HCT116 (cell line): Measurements from ENCODE around the gene TEX54. TPM values are rescaled to one million over a fixed set of nuclear protein-coding genes. Genes with fewer than 3 reads are reported as not detected.

ENCODE experiments used
- ATAC-seq: fragments of 200-7000 bp; cut with Tn5 transposase; 2 replicates; pipeline ENCODE4 v1.9.1; 2020; ENCODE audit warnings: mild to moderate bottlenecking, moderate library complexity
- BruUV-seq: library from RNA; stranded (reverse); fragments of 400-500 nt; replicated peaks from 2 replicates; lab custom pipeline; 2021; lab: Mats Ljungman, UMichigan
- CTCF ChIA-PET: fragments of 300-600 bp; sonication (Branson Sonifier 250); formaldehyde crosslinking; loops from one replicate; lab custom pipeline; 2021; ENCODE audit warnings: antibody characterized with exemption; lab: Charles Lee
- POLR2A ChIA-PET: fragments of 300-600, 350-600 bp; sonication (Branson Sonifier 250); formaldehyde crosslinking; loops from one replicate; lab custom pipeline; 2021; ENCODE audit warnings: antibody characterized with exemption; lab: Charles Lee
- RAD21 ChIA-PET, 2 experiments: fragments of 300-600 bp; sonication (Branson Sonifier 250); formaldehyde crosslinking; loops; one replicate each; lab custom pipeline; 2023; ENCODE audit warnings: low total read pairs in 2 of 2; ENCODE audit not compliant: uncharacterized antibody in 2 of 2, unreplicated experiment in 2 of 2, low non-redundant PET in 1 of 2; lab: Charles Lee
- DNase-seq: peaks from one replicate; pipeline ENCODE4 v3.0.0-alpha.2; 2010; ENCODE audit warnings: low read depth, low spot score
- H2AFZ ChIP-seq: fragments of 200-600 bp; shearing (Covaris generic), sonication (generic); 2 replicates; pipeline ENCODE4 v1.6.1; 2017; ENCODE audit warnings: low read depth, mixed run types, mixed read lengths, antibody characterized with exemption, low read length; ENCODE audit not compliant: poor library complexity, severe bottlenecking
- H3K27ac ChIP-seq: 2 replicates; pipeline ENCODE4 v1.5.1; 2012; ENCODE audit warnings: low read depth, low read length
- H3K27me3 ChIP-seq: fragments of 200-600 bp; sonication (generic); 2 replicates; pipeline ENCODE4 v1.6.1; 2016; ENCODE audit warnings: mixed run types, low read length, mixed read lengths; ENCODE audit not compliant: insufficient read depth
- H3K36me3 ChIP-seq, 2 experiments: fragments of 200-500 bp in 1 of 2; fragments of 200-600 bp in 1 of 2; sonication (Bioruptor generic) in 1 of 2; sonication (generic) in 1 of 2; 2 replicates each; pipeline versions ENCODE4 v1.5.1 to v1.6.1; 2014 to 2016; ENCODE audit warnings: low read length in 2 of 2, inconsistent platforms in 1 of 2, mixed read lengths in 1 of 2, mixed run types in 1 of 2; ENCODE audit not compliant: insufficient read depth in 2 of 2, control insufficient read depth in 1 of 2
- H3K4me1 ChIP-seq, 2 experiments: fragments of 200-600 bp in 1 of 2; sonication (generic) in 1 of 2; 2 replicates each; pipeline versions ENCODE4 v1.5.1 to v1.6.1; 2012 to 2017; ENCODE audit warnings: low read length in 2 of 2, inconsistent platforms in 1 of 2, mild to moderate bottlenecking in 1 of 2, mixed read lengths in 1 of 2, mixed run types in 1 of 2, moderate library complexity in 1 of 2; ENCODE audit not compliant: insufficient read depth in 2 of 2, control insufficient read depth in 1 of 2
- H3K4me2 ChIP-seq: fragments of 200-600 bp; sonication (generic); 2 replicates; pipeline ENCODE4 v1.6.1; 2017; ENCODE audit warnings: mixed run types, low read length, mixed read lengths
- H3K4me3 ChIP-seq, 2 experiments: fragments of 200-600 bp in 1 of 2; sonication (generic) in 1 of 2; replicated peaks in 1 of 2; 2 replicates each; pipeline ENCODE4 v1.5.1; 2011 to 2016; ENCODE audit warnings: low read length in 2 of 2, control low read depth in 1 of 2, low read depth in 1 of 2, mild to moderate bottlenecking in 1 of 2, mixed read lengths in 1 of 2, mixed run types in 1 of 2
- H3K79me2 ChIP-seq: fragments of 200-600 bp; sonication (generic); 2 replicates; pipeline ENCODE4 v1.6.1; 2017; ENCODE audit warnings: mild to moderate bottlenecking, mixed run types, low read length, moderate library complexity, mixed read lengths; ENCODE audit not compliant: insufficient read depth
- H3K9ac ChIP-seq: fragments of 200-600 bp; sonication (generic); 2 replicates; pipeline ENCODE4 v1.6.1; 2016; ENCODE audit warnings: low read length, mixed read lengths
- H3K9me2 ChIP-seq: fragments of 200-600 bp; sonication (generic), shearing (Covaris generic); 2 replicates; pipeline ENCODE4 v1.6.1; 2017; ENCODE audit warnings: mixed run types, mild to moderate bottlenecking, moderate library complexity; ENCODE audit not compliant: insufficient read depth
- H3K9me3 ChIP-seq, 2 experiments: fragments of 200-500 bp in 1 of 2; fragments of 200-600 bp in 1 of 2; sonication (Bioruptor generic) in 1 of 2; sonication (generic) in 1 of 2; 2 replicates each; pipeline ENCODE4 v1.6.1; 2014 to 2017; ENCODE audit warnings: low read length in 2 of 2, mixed read lengths in 2 of 2, inconsistent platforms in 1 of 2, low read depth in 1 of 2, mild to moderate bottlenecking in 1 of 2, mixed run types in 1 of 2, moderate library complexity in 1 of 2; ENCODE audit not compliant: control insufficient read depth in 1 of 2, insufficient read depth in 1 of 2
- H4K20me1 ChIP-seq: fragments of 200-600 bp; sonication (generic), shearing (Covaris generic); 2 replicates; pipeline ENCODE4 v1.6.1; 2017; ENCODE audit warnings: mixed run types, mild to moderate bottlenecking, moderate library complexity; ENCODE audit not compliant: insufficient read depth
- CBX3 ChIP-seq: IDR thresholded peaks from 2 replicates; pipeline ENCODE4 v1.6.1; 2012; ENCODE audit warnings: low read depth
- CEBPB ChIP-seq: IDR thresholded peaks from 2 replicates; pipeline ENCODE4 v1.6.1; 2012; ENCODE audit warnings: low read depth
- EZH2 ChIP-seq: fragments of 200-600 bp; sonication (generic); IDR thresholded peaks from 2 replicates; pipeline ENCODE4 v1.6.1; 2017; ENCODE audit warnings: antibody characterized with exemption, mixed run types
- FOSL1 ChIP-seq: IDR thresholded peaks from 2 replicates; pipeline ENCODE4 v1.6.1; 2012; ENCODE audit warnings: low read depth
- JUND ChIP-seq: IDR thresholded peaks from 2 replicates; pipeline ENCODE4 v1.6.1; 2012
- POLR2A ChIP-seq: IDR thresholded peaks from 2 replicates; pipeline ENCODE4 v1.7.0; 2011; ENCODE audit warnings: borderline replicate concordance; ENCODE audit not compliant: insufficient read depth, insufficient read length; ENCODE audit errors: extremely low read depth
- POLR2AphosphoS5 ChIP-seq: IDR thresholded peaks from 2 replicates; pipeline ENCODE4 v1.6.1; 2011; ENCODE audit warnings: mild to moderate bottlenecking, low read depth, low read length, moderate library complexity
- RAD21 ChIP-seq: IDR thresholded peaks from 2 replicates; pipeline ENCODE4 v1.6.1; 2012; ENCODE audit warnings: low read depth, mild to moderate bottlenecking
- SIN3A ChIP-seq: IDR thresholded peaks from 2 replicates; pipeline ENCODE4 v1.6.1; 2012; ENCODE audit warnings: low read depth
- SRF ChIP-seq: IDR thresholded peaks from 2 replicates; pipeline ENCODE4 v1.6.1; 2012; ENCODE audit warnings: low read depth
- TCF7L2 ChIP-seq: IDR thresholded peaks from 2 replicates; pipeline ENCODE4 v1.7.0; 2011; ENCODE audit warnings: borderline replicate concordance, inconsistent platforms; ENCODE audit not compliant: insufficient read depth, insufficient read length; ENCODE audit errors: extremely low read depth
- YY1 ChIP-seq: IDR thresholded peaks from 2 replicates; pipeline ENCODE4 v1.6.1; 2011; ENCODE audit warnings: low read length, low read depth, moderate library complexity, mild to moderate bottlenecking; ENCODE audit not compliant: insufficient replicate concordance; ENCODE audit errors: extremely low read depth
- ZNF274 ChIP-seq: fragments of 200-500 bp; sonication (Bioruptor generic); IDR thresholded peaks from 2 replicates; pipeline ENCODE4 v1.6.1; 2014; ENCODE audit warnings: mild to moderate bottlenecking, low read depth, low read length, inconsistent platforms
- intact Hi-C: fragments of 100-400 bp; cut with micrococcal nuclease; formaldehyde crosslinking; loops from 2 replicates; pipeline ENCODE4 v1.10.0; 2022
- total RNA-seq: library from RNA; stranded (reverse); gene quantifications from one replicate; pipeline ENCODE4 v1.2.1, GENCODE V29; 2021; ENCODE audit not compliant: unreplicated experiment
- TF ChIP-seq, protein P1 (sequence below): IDR thresholded peaks from 2 replicates; pipeline ENCODE4 v1.6.1; 2012
- TF ChIP-seq, protein P2 (sequence below): IDR thresholded peaks from 2 replicates; pipeline ENCODE4 v1.6.1; 2012
- TF ChIP-seq, protein P3 (sequence below): IDR thresholded peaks from 2 replicates; pipeline ENCODE4 v1.6.1; 2012; ENCODE audit warnings: low read depth
- TF ChIP-seq, protein P4 (sequence below): IDR thresholded peaks from 2 replicates; pipeline ENCODE4 v1.6.1; 2011; ENCODE audit warnings: mild to moderate bottlenecking, low read length, moderate library complexity; ENCODE audit not compliant: insufficient replicate concordance; ENCODE audit errors: extremely low read depth
- TF ChIP-seq, protein P5 (sequence below), 3 experiments: fragments of 200-600 bp in 1 of 3; sonication (generic) in 1 of 3; IDR thresholded peaks in 2 of 3; conservative IDR thresholded peaks in 1 of 3; 2 replicates each; pipeline ENCODE4 v1.5.1; 2012 to 2017; ENCODE audit warnings: low read depth in 2 of 3, low read length in 2 of 3, antibody characterized with exemption in 1 of 3, borderline replicate concordance in 1 of 3, control low read depth in 1 of 3, mild to moderate bottlenecking in 1 of 3, mixed read lengths in 1 of 3, mixed run types in 1 of 3, moderate library complexity in 1 of 3; ENCODE audit not compliant: insufficient read depth in 1 of 3

TEX54 gene
- total RNA-seq, 1 experiment from 2014 or later = not detected

DNA sequence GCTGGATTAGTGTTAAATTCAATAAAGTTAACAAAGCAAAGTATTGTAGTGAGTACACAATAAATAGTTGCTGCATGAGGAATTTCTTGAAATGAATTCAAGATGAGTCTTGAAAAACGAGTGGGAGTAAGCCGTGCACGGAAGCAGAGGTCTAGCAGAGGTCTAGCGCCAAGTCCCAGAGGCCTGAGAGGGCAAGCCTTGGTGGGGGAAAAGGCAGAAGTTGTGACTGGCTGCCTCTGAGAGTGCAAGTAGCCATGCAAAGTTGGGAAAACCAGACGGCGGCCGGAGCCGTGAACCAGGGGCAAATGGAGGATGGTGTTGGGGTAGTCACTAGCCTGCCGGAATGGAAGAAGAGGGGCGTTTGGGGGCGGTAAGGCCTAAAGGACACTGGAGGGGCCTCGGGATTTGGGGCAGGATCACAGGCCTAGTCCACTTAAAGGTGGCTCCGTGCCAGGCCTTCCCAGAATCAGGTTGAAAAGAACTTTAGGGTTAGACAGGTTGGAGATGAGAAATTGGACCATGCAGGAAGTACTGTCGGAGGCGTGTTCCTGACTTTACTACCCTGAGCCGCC lies 47.7 kb upstream of the TEX54 start:
- ATAC-seq (peak; percentile 32), DNase-seq (no peak)
- Histone ChIP-seq H3K79me2 (peaks cover 96% of the 10 kb centered on the region), H4K20me1 (peaks cover 27% of the 10 kb centered on the region; the same call in 1 of the 2 replicates), H3K9me3 (no peaks in the 10 kb centered on the region), H3K4me1 (peaks cover 38 to 68% of the 10 kb centered on the region in 2 experiments), H3K36me3 (peaks cover 28 to 44% of the 10 kb centered on the region in 2 experiments), H3K4me2 (peak overlapping the region; percentile 79), H3K9ac (peak overlapping the region; percentile 92), H3K27ac (peak overlapping the region; percentile 96), H2AFZ (no peak overlapping the region), H3K4me3 (peak overlapping the region; percentile 75 to 85), H3K9me2 (no peaks in the 10 kb centered on the region), H3K27me3 (no peaks in the 10 kb centered on the region)
- ChIA-PET RAD21 (interaction anchor here in 1 of 2 experiments (0.6 kb wide), 1 partner anchor 35 kb away, joined by 7 read pairs; no protein-coding TSS in a partner anchor), POLR2A (interaction anchor here (0.6 to 4.2 kb wide), 6 partner anchors 25 to 94 kb away, joined by 3 to 50 read pairs (median 28); no protein-coding TSS in a partner anchor), CTCF (interaction anchor here (1.2 kb wide), 1 partner anchor 94 kb away, joined by 3 read pairs; no protein-coding TSS in a partner anchor)
- BruUV-seq = no TSS peak
- no peak for TF ChIP-seq FOSL1
- no peak for TF ChIP-seq ZNF274
- no peak for TF ChIP-seq JUND
- no peak for TF ChIP-seq POLR2A
- TF ChIP-seq YY1 = no peak
- TF ChIP-seq EZH2 = no peak
- TF ChIP-seq, protein P1, sequence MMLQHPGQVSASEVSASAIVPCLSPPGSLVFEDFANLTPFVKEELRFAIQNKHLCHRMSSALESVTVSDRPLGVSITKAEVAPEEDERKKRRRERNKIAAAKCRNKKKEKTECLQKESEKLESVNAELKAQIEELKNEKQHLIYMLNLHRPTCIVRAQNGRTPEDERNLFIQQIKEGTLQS = no peak
- TF ChIP-seq, protein P2, sequence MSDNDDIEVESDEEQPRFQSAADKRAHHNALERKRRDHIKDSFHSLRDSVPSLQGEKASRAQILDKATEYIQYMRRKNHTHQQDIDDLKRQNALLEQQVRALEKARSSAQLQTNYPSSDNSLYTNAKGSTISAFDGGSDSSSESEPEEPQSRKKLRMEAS = no peak
- TF ChIP-seq, protein P3, sequence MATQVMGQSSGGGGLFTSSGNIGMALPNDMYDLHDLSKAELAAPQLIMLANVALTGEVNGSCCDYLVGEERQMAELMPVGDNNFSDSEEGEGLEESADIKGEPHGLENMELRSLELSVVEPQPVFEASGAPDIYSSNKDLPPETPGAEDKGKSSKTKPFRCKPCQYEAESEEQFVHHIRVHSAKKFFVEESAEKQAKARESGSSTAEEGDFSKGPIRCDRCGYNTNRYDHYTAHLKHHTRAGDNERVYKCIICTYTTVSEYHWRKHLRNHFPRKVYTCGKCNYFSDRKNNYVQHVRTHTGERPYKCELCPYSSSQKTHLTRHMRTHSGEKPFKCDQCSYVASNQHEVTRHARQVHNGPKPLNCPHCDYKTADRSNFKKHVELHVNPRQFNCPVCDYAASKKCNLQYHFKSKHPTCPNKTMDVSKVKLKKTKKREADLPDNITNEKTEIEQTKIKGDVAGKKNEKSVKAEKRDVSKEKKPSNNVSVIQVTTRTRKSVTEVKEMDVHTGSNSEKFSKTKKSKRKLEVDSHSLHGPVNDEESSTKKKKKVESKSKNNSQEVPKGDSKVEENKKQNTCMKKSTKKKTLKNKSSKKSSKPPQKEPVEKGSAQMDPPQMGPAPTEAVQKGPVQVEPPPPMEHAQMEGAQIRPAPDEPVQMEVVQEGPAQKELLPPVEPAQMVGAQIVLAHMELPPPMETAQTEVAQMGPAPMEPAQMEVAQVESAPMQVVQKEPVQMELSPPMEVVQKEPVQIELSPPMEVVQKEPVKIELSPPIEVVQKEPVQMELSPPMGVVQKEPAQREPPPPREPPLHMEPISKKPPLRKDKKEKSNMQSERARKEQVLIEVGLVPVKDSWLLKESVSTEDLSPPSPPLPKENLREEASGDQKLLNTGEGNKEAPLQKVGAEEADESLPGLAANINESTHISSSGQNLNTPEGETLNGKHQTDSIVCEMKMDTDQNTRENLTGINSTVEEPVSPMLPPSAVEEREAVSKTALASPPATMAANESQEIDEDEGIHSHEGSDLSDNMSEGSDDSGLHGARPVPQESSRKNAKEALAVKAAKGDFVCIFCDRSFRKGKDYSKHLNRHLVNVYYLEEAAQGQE = no peak
- TF ChIP-seq RAD21 = no peak
- no peak for TF ChIP-seq TCF7L2
- TF ChIP-seq SIN3A = no peak
- TF ChIP-seq, protein P4, sequence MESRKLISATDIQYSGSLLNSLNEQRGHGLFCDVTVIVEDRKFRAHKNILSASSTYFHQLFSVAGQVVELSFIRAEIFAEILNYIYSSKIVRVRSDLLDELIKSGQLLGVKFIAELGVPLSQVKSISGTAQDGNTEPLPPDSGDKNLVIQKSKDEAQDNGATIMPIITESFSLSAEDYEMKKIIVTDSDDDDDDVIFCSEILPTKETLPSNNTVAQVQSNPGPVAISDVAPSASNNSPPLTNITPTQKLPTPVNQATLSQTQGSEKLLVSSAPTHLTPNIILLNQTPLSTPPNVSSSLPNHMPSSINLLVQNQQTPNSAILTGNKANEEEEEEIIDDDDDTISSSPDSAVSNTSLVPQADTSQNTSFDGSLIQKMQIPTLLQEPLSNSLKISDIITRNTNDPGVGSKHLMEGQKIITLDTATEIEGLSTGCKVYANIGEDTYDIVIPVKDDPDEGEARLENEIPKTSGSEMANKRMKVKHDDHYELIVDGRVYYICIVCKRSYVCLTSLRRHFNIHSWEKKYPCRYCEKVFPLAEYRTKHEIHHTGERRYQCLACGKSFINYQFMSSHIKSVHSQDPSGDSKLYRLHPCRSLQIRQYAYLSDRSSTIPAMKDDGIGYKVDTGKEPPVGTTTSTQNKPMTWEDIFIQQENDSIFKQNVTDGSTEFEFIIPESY = no peak
- TF ChIP-seq, protein P5, sequence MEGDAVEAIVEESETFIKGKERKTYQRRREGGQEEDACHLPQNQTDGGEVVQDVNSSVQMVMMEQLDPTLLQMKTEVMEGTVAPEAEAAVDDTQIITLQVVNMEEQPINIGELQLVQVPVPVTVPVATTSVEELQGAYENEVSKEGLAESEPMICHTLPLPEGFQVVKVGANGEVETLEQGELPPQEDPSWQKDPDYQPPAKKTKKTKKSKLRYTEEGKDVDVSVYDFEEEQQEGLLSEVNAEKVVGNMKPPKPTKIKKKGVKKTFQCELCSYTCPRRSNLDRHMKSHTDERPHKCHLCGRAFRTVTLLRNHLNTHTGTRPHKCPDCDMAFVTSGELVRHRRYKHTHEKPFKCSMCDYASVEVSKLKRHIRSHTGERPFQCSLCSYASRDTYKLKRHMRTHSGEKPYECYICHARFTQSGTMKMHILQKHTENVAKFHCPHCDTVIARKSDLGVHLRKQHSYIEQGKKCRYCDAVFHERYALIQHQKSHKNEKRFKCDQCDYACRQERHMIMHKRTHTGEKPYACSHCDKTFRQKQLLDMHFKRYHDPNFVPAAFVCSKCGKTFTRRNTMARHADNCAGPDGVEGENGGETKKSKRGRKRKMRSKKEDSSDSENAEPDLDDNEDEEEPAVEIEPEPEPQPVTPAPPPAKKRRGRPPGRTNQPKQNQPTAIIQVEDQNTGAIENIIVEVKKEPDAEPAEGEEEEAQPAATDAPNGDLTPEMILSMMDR (IDR thresholded peaks at IDR 0.05 in 2 of 3, conservative IDR thresholded peaks at IDR 0.05 in 1 of 3; ENCODE audit: borderline replicate concordance in 1 of 3, insufficient read depth in 1 of 3, low read depth in 2 of 3, low read length in 2 of 3) = no peak
- TF ChIP-seq POLR2AphosphoS5 = no peak
- TF ChIP-seq SRF = no peak
- no peak for TF ChIP-seq CBX3
- no peak for TF ChIP-seq CEBPB
- intact Hi-C loops = loop anchor here (5.0 kb wide), 1 partner anchor 93 kb away; the partner anchor contains the start of gene TMEM179B
